Activated CD4-positive, alpha-beta T cell treated with anti-CD3 and anti-CD28 coated beads, Interleukin-2, amount 50 U/mL, for 48 hours (primary cell): Measurements from ENCODE around the gene SLC39A8.
"Not testable (repeated sequence)": the region's sequence is repeated elsewhere in the genome, so short reads cannot be mapped to it uniquely, and the experiment has no call there.

ENCODE experiments used
- DNase-seq, 2 experiments: peaks; one replicate each; pipeline ENCODE4 v3.0.0-alpha.2; 2020

The SLC39A8 gene

DNA sequence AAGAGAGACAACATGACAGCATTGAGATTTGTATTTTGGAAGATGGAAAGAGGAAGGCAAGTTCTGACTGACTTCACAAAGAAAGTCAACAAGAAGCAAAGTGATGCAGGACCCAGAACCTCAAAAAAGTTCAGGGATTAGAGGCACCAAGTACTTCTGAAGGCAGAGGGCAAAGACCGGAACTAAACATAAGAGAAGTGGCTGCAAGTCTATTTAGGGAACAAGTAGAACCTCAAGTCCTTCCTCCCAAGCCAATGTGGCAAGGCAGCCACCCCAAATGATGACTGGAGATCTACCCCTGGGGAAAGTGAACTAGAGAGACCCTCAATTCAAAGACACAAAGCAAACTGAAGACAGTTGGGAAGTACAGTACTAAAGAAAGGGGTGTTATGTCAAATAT is 46.6 kb downstream of the SLC39A8 start:
- DNase-seq, result no peak

DNA sequence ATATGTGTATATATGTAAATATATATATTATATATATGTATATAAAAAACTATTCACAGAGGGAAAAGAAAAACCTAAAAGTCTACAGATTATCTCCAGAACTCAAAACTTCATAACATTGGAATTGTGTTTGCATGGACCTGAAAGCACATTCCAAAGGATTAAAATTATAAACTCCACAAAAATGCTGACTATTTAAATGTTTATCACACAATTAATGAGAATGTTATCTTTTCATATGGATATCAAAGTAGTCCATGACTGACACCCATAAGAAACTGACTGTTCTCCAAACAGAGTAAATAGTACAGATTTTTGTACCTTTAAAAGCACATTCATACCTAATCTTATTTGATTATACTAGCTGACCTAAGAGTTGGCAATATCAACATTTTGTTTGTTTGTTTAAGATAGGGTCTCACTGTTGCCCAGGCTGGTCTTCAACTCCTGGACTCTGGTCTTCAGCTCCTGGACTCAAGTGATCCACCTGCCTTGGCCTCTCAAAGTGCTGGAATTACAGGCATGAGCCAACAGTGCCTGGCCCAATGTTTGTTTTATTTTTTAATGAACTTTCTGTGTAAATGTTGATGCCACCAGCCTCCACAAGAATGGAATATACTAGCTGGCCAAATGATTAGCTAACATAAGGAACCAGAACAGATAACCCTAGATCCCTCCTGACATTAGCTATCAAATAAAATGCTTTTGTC is 50.0 kb downstream of the SLC39A8 start:
- no peak for DNase-seq

DNA sequence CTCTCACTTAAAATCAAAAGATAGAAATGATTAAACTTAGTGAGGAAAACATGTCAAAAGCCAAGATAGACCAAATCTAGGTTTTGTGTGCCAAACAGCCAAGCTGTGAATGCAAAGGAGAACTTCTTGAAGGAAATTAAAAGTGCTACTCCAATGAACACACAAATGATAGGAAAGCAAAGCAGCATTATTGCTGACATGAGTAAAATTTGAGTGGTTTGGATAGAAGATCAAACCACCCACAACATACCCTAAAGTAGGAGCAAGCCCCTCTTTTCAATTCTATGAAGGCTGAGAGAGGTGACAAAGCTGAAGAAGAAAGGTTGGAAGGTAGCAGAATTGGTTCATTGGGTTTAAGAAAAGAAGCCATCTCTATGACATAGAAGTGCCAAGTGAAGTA is 56.8 kb downstream of the SLC39A8 start:
- DNase-seq, result no peak

DNA sequence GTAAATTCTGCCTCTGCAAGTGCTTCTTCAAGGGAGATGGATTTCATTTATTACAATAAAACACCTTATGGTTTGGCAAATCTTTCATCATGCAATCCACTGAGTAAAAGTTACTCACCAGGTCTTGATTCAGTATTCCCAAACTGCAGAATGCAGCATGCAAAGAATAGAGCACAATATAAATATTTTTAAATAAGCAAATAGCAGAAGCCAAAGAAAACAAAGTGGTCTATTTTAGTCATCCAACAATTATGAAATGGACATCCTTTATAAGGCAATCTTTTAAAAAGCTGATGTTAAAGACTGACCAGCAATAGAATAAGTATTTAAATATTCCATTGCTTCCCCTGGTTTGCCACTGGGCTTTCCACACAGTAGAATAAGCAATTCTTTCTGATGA is 59.5 kb downstream of the SLC39A8 start:
- no peak for DNase-seq

DNA sequence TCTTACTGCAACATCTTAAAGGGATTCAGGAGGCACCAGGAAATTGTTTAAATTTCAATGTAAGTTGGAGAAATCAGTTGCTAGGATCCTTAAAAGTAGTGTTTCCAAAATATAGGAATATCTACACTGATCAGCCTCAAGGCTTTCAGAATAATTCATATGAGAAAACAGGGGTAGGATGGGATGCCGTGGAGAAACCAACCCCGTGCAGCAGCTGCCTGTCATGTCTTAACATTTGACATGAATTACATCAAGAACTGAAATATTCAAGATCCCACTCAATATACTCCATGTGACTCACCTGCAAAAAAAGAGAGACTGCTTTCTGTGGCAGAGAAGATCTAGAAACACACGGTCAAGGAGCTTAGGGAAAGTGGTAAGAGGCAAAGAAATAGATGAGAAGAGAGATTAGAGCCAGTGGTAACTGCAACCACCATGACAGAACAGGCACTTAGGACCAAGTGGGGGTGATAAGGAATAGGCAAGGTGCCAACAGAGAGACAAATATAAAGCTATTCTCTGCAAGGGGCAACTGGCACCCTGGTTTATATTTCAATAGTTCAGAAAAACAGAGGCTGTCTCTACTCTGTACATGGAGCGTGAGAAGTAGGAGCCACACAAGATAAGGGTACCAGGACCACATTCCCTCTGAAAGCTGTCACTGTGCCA is 64.0 kb downstream of the SLC39A8 start:
- no peak for DNase-seq

DNA sequence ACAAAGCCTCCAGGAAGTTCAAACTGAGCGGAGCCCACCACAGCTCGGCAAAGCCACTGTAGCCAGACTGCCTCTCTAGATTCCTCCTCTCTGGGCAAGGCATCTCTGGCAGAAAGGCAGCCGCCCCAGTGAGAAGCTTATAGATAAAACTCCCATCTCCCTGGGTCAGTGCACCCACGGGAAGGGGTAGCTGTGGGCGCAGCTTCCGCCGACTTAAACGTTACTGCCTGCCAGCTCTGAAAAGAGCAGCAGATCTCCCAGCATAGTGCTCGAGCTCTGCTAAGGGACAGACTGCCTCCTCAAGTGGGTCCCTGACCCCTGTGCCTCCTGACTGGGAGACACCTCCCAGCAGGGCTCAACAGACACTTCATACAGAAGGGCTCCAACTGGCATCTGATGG is 72.0 kb downstream of the SLC39A8 start:
- DNase-seq, result not testable (repeated sequence)

DNA sequence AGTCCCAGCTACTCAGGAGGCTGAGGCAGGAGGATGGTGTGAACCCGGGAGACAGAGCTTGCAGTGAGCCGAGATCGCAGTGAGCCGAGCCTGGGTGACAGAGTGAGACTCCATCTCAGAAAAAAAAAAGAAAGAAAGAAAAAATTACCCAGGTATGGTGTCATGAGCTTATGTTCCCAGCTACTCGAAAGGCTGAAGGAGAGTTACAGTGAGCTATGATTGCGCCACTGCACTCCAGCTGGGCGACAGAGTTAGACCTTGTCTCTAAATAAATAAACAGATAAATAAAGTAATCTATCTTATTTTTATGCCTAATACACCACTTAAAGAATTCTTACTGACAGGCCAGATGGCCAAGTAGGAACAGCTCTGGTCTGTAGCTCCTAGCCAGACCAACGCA is 73.0 kb downstream of the SLC39A8 start:
- no peak for DNase-seq

DNA sequence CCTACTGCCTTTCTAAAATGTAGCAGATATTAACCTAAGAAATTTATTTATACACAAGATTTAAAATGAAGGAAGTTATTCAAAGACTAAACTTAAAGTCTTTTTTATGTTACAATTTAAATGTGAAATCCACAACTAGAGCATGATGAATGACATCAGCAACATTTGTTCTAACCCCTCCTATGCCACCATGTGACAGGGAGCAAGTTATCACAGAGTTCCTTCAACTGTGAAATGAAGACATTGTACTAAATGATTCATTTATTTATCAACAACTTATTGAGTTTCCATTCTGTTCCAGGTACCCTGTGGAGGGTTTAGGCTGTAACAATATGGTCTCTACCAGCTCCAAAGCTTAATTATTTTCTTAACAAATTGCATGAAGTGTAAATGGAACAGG is 76.9 kb downstream of the SLC39A8 start:
- DNase-seq, result no peak

DNA sequence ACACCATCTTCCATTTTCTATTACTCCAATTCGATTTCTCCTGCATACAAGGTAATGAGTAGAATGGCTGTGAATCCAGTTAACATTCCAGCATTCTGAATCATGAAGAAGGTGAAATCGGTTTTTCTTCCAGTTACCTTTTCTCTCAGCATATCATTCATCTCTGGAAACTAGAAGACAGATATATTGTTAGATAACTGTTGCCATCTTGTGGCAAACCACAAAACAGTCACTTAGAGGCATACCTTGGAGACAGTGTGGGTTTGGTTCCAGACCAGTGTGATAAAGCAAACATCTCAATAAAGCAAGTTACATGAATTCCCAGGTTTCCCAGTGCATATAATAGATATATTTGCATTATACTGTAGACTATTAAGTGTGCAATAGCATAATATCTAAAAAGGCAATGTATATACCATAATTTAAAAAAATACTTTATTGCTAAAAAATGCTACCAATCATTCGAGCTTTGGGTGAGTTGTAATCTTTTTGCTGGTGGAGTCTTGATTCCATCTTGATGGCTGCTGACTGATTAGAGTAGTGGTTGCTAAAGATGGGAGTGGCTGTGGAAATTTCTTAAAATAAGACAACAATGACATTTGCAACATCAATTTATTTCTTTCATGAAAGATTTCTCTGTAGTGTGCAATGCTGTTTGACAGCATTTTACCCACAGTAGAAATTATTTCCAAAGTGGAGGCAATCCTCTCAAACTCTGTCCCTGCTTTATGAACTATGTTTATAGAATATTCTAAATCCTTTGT is 82.1 kb downstream of the SLC39A8 start:
- DNase-seq, result no peak

DNA sequence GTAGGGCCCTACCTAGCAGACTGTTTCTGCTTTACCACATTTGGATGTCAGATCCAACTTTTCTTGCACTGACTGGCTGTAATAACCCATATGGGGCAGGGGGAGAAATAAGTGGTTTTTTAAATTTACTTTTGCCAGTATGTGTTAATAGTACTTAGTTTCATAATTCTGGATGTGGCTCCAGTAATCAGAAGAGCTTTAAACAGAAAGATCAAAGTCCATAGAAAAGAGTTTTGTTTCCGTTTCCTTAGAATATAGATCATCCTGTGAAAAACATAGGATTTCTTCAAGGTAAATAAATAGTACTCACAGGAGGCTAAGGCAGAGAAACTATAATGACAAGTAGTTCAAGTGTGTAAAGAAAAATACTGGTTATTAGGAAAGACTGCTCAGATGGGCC is 85.6 kb downstream of the SLC39A8 start:
- no peak for DNase-seq

DNA sequence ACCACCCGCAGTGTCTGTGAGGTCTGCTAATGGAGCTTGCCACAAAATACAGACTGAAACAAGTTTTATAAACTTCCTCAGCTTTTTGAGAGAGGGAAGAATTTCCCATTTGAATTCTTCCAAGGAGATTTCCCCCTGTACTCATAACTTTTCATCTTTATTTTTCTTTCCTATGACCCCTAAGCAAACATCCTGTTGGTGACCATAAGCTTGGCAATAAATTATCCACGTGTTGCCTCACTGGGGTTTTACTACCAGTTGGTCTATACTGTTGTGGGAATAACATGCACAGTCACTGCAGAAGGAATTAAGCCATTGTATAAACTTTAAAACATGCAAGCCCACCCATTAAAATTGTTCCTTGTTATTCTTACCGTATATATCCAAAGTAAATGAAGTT is 86.2 kb downstream of the SLC39A8 start:
- no peak for DNase-seq

DNA sequence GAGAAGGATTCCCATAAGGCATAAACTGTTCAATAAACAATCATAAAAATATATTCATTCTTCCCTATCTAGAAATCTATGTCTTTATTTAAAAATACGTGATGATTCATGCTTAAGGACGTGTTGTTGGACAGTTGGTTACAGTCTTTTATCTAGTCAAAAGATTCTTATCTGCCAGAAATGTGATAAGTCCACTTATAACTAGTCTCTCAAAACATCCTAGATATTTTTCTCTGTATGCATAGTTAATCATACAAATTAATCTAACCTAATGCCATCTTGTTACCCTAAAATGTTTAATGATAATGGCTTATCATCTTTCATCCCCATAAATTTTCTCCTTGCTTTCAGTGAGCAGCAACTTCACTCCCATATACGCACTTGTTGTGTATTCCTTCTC is 89.0 kb downstream of the SLC39A8 start:
- no peak for DNase-seq

DNA sequence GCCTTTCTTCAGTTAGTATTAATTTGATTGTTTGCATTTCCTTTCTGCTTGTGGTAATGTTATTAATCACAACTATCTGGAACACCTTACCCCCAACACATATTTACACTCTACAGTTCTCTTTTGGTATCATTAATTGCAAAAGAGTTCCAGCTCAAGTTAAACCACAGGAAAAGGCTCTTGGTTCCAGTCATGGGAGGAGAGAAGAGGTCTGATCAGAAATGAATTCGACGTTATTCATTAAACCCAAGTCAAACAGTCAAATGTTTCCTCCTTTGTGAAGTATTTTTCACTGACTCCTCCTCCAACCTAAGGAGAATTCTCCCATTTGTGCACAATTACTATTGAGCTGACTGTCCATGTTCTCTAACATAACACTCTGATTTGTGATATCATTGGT is 91.4 kb downstream of the SLC39A8 start:
- DNase-seq, result no peak

DNA sequence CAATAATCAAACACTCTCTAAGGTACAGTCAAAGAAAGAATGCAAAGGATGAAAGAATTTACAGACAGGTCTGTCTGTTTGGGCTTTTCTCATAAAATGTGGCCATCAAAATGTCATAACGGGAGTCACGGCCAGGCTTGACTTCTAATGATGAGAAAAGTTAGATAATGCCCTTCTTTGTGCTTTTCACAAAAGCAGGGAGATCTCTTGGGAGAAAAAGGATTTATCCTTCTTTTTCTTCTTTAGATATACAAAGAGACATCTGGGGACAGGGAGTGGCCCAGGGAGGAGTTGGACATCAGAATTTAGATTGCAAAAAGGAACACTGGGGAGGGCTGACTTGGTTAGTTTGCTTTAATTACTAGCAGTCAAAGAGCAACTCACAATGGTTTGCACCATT is 93.1 kb downstream of the SLC39A8 start:
- no peak for DNase-seq

DNA sequence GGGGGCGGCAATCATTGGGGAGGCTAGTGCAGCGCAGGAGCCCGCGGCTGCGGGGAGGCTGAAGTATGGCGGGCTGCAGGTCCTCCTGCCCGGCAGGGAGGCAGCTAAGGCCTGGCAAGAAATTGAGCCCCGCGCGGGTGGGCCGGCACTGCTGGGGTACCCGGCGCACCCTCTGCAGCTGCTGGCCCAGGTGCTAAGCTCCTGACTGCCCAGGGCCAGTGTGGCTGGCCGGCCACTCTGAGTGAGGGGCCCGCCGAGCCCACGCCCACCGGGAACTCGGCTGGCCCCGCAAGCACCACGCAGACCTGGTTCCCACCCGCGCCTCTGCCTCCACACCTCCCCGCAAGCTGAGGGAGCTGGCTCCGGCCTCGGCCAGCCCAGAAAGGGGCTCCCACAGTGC is 94.9 kb downstream of the SLC39A8 start:
- no peak for DNase-seq

DNA sequence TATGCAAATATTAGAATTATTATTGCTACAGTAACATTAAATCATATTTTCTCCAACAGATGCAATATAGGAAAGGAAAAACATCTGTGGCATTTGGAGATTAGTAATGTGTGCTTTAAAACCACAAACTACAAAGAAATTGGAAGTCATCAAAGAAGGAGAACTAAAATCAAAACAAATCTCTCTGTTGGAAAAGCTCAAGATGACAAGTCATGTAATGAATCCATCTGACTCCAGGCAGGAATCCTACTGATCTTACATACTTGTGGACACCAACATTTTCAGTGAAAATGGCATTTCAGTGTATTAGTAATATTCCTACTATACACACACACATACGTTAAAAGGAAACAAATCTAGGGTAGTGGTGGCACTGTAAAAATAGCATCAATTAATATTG is 98.2 kb downstream of the SLC39A8 start:
- no peak for DNase-seq

DNA sequence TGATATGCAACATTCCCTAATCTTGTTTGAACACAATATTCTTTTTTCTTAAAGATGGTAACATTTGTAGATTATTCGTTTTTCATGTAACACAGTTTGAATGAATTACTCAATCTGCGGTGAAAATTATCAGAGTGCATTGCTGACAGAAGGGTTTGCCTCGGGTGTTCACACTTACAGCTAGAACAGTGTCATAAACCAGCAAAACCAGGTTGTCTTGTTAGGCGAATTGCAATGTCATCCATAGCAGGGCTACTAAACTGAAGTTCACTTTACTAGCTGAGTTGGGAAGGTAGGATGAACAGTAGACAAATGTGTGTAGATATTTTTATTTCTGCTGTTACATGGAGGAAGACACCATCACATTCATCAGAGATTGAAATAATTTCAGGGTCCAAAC is 98.9 kb downstream of the SLC39A8 start:
- DNase-seq, result no peak

DNA sequence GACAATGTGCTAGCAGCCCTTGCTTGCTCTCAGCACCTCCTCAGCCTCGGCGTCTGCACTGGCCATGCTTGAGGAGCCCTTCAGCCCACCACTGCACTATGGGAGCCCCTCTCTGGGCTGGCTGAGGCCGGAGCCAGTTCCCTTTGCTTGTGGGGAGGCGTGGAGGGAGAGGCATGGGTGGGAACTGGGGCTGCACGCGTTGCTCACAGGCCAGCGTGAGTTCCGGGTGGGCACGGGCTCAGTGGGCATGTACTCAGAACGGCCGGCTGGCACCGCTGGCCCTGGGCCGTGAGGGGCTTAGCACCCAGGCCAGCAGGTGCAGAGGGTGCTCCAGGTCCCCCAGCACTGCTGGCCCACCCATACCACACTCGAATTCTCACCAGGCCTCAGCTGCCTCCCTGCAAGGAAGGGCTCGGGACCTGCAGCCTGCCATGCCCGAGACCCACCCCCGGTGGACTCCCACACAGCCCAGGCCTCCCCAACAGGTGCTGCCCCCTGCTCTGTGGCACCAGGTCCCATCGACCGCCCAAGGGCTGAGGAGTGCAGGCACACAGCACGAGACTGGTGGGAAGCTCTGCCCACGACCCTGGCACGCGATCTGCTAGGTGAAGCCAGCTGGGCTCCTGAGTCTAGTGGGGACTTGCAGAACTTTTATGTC is 100.3 kb downstream of the SLC39A8 start:
- DNase-seq, result no peak

DNA sequence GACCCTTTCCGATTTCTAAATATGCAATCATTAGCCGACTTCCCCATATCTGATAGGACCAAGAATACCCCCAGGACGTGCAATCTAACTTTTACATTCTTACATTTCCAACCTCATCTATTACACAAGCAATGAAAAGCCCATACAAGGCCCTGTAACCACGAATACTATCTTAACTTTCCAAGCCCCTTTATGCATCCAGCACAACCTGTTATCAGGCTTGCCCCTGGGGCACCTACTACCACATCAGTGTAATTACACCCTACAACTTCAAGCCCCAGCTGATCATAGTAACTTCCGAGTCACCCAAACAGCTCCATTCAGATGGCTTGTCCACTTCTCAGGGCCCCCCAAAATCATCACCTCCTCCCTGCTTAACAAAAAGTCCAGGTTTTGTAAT is 102.0 kb downstream of the SLC39A8 start:
- DNase-seq, result not testable (repeated sequence)

DNA sequence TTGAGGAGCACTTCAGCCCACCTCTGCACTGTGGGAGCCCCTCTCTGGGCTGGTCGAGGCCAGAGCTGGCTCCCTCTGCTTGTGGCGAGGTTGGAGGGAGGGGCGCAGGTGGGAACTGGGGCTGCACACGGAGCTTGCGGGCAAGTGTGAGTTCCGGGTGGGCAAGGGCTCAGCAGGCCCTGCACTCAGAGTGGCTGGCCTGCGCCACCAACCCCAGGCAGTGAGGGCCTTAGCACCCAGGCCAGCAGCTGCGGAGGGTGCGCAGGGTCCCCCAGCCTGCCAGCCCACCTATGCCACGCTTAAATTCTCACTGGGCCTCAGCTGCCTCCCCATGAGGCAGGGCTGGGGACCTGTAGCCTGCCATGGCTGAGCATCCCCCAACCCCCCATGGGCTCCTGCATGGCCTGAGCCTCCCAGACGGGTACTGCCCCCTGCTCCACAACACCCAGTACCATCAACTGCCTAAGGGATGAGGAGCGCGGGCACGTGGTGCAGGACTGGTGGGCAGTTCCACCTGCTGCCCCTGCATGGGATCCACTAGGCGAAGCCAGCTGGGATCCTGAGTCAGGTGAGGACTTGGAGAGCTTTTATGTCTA is 110.9 kb downstream of the SLC39A8 start:
- no peak for DNase-seq

DNA sequence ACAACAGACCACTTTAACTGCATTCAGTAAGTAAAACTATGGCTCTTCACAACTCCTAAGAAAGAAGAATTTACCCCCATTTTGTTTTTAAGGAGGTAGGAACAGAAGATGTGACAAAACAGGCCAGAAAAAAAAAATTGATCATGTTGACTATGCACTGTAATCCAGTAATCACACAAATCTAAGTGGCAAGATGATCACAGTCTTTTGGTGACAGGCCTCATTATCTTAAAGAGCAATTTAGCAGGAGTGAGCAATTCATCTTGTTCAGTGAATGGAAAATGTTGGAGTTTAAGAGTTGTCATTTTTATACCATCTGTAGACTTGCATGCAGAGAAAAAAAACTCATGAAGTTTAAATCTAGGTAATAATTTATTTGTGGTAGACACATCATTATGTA is 115.1 kb downstream of the SLC39A8 start:
- no peak for DNase-seq

DNA sequence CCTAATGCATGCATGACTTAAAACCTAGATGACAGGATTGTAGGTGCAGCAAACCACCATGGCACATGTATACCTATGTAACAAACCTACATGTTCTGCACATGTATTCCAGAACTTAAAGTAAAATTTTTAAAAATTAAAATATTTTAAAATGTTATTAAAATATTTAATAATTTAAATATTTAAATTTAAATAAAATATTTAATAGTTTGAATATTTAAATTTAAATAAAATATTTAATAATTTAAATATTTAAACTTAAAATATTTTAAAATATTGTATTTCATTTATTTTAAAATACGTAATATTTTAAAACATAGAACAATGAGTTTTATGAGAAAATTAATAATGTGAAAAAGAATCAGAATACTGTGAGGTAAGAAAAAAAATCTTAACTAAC is 117.9 kb downstream of the SLC39A8 start:
- no peak for DNase-seq

DNA sequence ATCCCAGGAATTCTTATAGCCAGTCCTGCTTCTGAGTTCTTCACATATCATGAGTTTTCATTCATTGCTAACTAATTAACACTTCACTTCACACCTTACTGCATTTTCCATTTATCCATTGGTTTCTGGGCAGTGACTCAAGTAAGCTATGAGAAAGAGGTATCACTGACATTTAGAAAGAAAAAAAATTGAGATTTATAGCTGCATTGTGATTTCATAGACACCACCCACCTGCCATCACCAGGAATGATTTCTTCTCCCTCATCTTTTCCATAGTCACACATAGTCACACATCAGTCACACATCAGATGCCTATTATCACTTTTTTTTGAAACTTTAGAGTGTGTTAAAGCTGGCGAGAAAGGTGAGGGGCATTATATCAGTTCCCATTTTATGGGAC is 121.8 kb downstream of the SLC39A8 start:
- no peak for DNase-seq
